ENCODE data around the gene HSD17B11. TPM values are rescaled to one million over a fixed set of nuclear protein-coding genes. Genes with fewer than 3 reads are reported as not detected.
"Not testable (repeated sequence)": the region's sequence is repeated elsewhere in the genome, so short reads cannot be mapped to it uniquely, and the experiment has no call there.

Gene HSD17B11
- total RNA-seq, 1 experiment from 2014 or later, result 8.8 TPM

DNA sequence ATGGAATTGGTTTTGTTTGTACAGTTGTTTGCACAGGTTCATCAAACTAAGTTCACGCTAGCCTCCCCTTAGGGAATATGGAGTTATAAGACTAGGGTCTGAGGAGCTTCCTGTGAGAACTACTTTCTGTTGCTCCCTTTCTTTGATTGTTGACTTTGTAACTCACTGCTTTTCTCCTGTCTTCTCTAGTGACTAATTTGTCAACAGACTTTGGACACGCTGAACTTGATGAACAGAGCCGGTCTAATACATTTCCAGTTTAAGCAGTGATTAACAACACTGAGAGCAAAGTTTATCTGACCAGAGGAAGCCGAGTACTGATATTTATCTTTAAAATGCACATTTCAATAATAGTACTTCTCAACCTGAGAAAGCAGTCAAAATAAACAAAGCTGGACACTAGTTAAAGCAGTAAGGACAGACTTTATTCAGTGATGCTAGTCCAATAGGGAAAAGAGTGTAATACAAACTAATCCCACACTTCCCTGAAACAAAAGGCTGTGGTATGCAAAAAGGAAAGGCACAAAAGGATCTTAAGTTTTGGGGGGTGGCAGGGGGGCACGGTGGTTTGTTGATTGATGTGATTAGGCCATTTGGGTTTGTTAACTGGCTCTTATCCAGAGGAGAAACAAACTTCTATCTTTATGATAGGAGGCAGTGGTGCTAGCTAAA, 28.7 kb upstream of the HSD17B11 start:
- Histone ChIP-seq H3T11ph (ENCODE audit: low read length) (no peak overlapping the region), H3K23ac (ENCODE audit: insufficient read length, low read depth, low read length) (no peak overlapping the region), H2BK5ac (ENCODE audit: insufficient read length, low read length) (no peak overlapping the region), H3K4ac (ENCODE audit: low read depth, low read length) (no peak overlapping the region), H2BK20ac (ENCODE audit: low read depth, low read length, poor library complexity, severe bottlenecking) (no peak overlapping the region), H4K91ac (ENCODE audit: insufficient read length, low read depth, low read length) (no peak overlapping the region), H2BK12ac (ENCODE audit: insufficient read length, low read depth, low read length) (no peak overlapping the region), H2BK120ac (ENCODE audit: low read depth, low read length, poor library complexity, severe bottlenecking) (no peak overlapping the region), H3K9ac (ENCODE audit: extremely low read depth, insufficient read length, low read length) (no peak overlapping the region), H3K79me1 (ENCODE audit: insufficient read depth, low read depth, low read length, poor library complexity, severe bottlenecking) (peaks cover under 1% of the 10 kb centered on the region), H2BK15ac (ENCODE audit: low read depth, low read length) (no peak overlapping the region), H3K18ac (ENCODE audit: insufficient read length, low read depth, low read length) (no peak overlapping the region), H3K79me2 (ENCODE audit: insufficient read depth, low read length) (peaks cover 5% of the 10 kb centered on the region; the same call in 1 of the 2 replicates), H3K27me3 (ENCODE audit: insufficient read depth, low read length) (no peaks in the 10 kb centered on the region), H3K4me2 (ENCODE audit: insufficient read depth, insufficient read length, low read length) (no peak overlapping the region), H4K8ac (replicated peaks; ENCODE audit: insufficient read length, low read depth, low read length) (no peak overlapping the region), H3K14ac (ENCODE audit: insufficient read depth, low read length) (no peak overlapping the region), H2AFZ (ENCODE audit: low read length) (no peak overlapping the region), H4K20me1 (ENCODE audit: control insufficient read depth, insufficient read depth, insufficient read length) (no peaks in the 10 kb centered on the region), H3K27ac (ENCODE audit: insufficient read length, low read depth, low read length) (no peak overlapping the region), H3K56ac (ENCODE audit: insufficient read length, low read depth, low read length) (no peak overlapping the region), H4K5ac (ENCODE audit: insufficient read length, low read depth, low read length) (no peak overlapping the region), H3K9me3 (ENCODE audit: control insufficient read depth, low read depth, low read length) (no peaks in the 10 kb centered on the region), H3K23me2 (ENCODE audit: insufficient read length, low read depth, low read length, poor library complexity, severe bottlenecking) (peaks cover 4% of the 10 kb centered on the region), H2AK5ac (ENCODE audit: insufficient read length, low read length) (no peak overlapping the region), H3K4me1 (ENCODE audit: insufficient read depth, low read length) (no peaks in the 10 kb centered on the region)
- Mint-ChIP-seq H3K4me1 (peaks cover 38 to 42% of the 10 kb centered on the region in 2 experiments), H3K36me3 (ENCODE audit: insufficient read depth in 1 of 3, low read depth in 3 of 3) (peaks cover 4 to 9% (median 6%) of the 10 kb centered on the region in 3 experiments; a peak in 6 of 7 replicates), H3K9me3 (peaks cover 6 to 15% of the 10 kb centered on the region in 2 experiments), H3K27me3 (ENCODE audit: low read depth) (0 out of 2 replicates have a peak, but pooled peaks cover 3% of the 10 kb centered on the region), H3K27ac (peak overlapping the region in 1 of 3 experiments; percentile 35; a peak in 1 of 7 replicates), H3K4me3 (no peak overlapping the region)
- no peak for DNase-seq
- no CpG with 5 or more reads among the region's 5 CpGs for WGBS (ENCODE audit: extremely low coverage, insufficient read length, low lambda C conversion rate)
- no peak for TF ChIP-seq CTCF (conservative IDR thresholded peaks at IDR 0.05)

DNA sequence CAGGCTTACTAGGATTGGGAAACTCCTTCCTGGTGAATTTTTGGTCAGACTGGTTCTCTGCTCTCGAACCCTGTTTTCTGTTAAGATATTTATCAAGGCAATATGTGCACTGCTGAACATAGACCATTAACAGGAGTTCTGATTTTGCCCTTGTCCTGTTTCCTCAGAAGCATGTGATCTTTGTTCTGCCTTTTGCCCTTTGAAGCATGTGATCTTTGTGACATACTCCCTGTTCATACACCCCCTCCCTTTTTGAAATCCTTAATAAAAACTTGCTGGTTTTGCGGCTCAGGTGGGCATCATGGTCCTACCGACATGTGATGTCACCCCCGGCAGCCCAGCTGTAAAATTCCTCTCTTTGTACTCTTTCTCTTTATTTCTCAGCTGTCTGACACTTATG, 27.4 kb upstream of the HSD17B11 start:
- H3K27ac Mint-ChIP-seq, result not testable (repeated sequence)

More for the DNA sequence above, 27.4 kb upstream of the HSD17B11 start:
- not testable (repeated sequence) for H4K8ac ChIP-seq (replicated peaks; ENCODE audit: insufficient read length, low read depth, low read length); H4K5ac ChIP-seq (ENCODE audit: insufficient read length, low read depth, low read length); H3K36me3 Mint-ChIP-seq (ENCODE audit: insufficient read depth in 1 of 3, low read depth in 3 of 3); H3K9ac ChIP-seq (ENCODE audit: extremely low read depth, insufficient read length, low read length); H3K23me2 ChIP-seq (ENCODE audit: insufficient read length, low read depth, low read length, poor library complexity, severe bottlenecking); H3K14ac ChIP-seq (ENCODE audit: insufficient read depth, low read length); H3K4ac ChIP-seq (ENCODE audit: low read depth, low read length); H2AFZ ChIP-seq (ENCODE audit: low read length); H2BK15ac ChIP-seq (ENCODE audit: low read depth, low read length); H2AK5ac ChIP-seq (ENCODE audit: insufficient read length, low read length); H3K27ac ChIP-seq (ENCODE audit: insufficient read length, low read depth, low read length); H3K56ac ChIP-seq (ENCODE audit: insufficient read length, low read depth, low read length); H2BK120ac ChIP-seq (ENCODE audit: low read depth, low read length, poor library complexity, severe bottlenecking); H3K18ac ChIP-seq (ENCODE audit: insufficient read length, low read depth, low read length); H3K4me1 ChIP-seq (ENCODE audit: insufficient read depth, low read length); H4K20me1 ChIP-seq (ENCODE audit: control insufficient read depth, insufficient read depth, insufficient read length); H2BK5ac ChIP-seq (ENCODE audit: insufficient read length, low read length); H4K91ac ChIP-seq (ENCODE audit: insufficient read length, low read depth, low read length); H3K27me3 ChIP-seq (ENCODE audit: insufficient read depth, low read length); H3K79me1 ChIP-seq (ENCODE audit: insufficient read depth, low read depth, low read length, poor library complexity, severe bottlenecking); H3K4me3 Mint-ChIP-seq; H3T11ph ChIP-seq (ENCODE audit: low read length); DNase-seq; H3K27me3 Mint-ChIP-seq (ENCODE audit: low read depth); H3K79me2 ChIP-seq (ENCODE audit: insufficient read depth, low read length); H3K9me3 ChIP-seq (ENCODE audit: control insufficient read depth, low read depth, low read length); H2BK12ac ChIP-seq (ENCODE audit: insufficient read length, low read depth, low read length); H2BK20ac ChIP-seq (ENCODE audit: low read depth, low read length, poor library complexity, severe bottlenecking); H3K23ac ChIP-seq (ENCODE audit: insufficient read length, low read depth, low read length); H3K4me2 ChIP-seq (ENCODE audit: insufficient read depth, insufficient read length, low read length)
- Mint-ChIP-seq H3K4me1 (peaks cover 30 to 33% of the 10 kb centered on the region in 2 experiments), H3K9me3 (peaks cover 6 to 15% of the 10 kb centered on the region in 2 experiments)
- no CpG with 5 or more reads among the region's 4 CpGs for WGBS (ENCODE audit: extremely low coverage, insufficient read length, low lambda C conversion rate)

Measured in H9 (cell line).